PFSK-1 (cell line): ENCODE measurements around the gene TSEN34.

Experiments used
- FOXP2 ChIP-seq: optimal IDR thresholded peaks from 2 replicates; pipeline ENCODE3; 2011; ENCODE audit warnings: borderline replicate concordance, control low read depth, inconsistent platforms; ENCODE audit not compliant: insufficient read depth; ENCODE audit errors: extremely low read length, extremely low read depth
- SIN3A ChIP-seq: IDR thresholded peaks from 2 replicates; pipeline ENCODE4 v1.6.1; 2012; ENCODE audit warnings: mild to moderate bottlenecking, low read length, moderate library complexity, borderline replicate concordance; ENCODE audit not compliant: insufficient read depth

GRCh38 chr19:54160854-54161253 lies 30.3 kb upstream of the TSEN34 start:
- TF ChIP-seq FOXP2 (no peak), SIN3A (no peak)
